Thyroid gland (tissue), 4 donors: ENCODE data around the gene SETD3.

Experiments used
- CTCF ChIP-seq, 6 experiments: fragments of 200-600 bp in 3 of 6; fragments of 450-650 bp in 3 of 6; sonication (generic) in 3 of 6; IDR thresholded peaks; one replicate each; pipeline ENCODE4 v1.5.1; 2016 to 2019; ENCODE audit warnings: antibody characterized with exemption in 6 of 6, mild to moderate bottlenecking in 2 of 6, inconsistent platforms in 1 of 6, moderate library complexity in 1 of 6
- POLR2A ChIP-seq, 2 donors: fragments of 450-650 bp; IDR thresholded peaks; one replicate each; pipeline ENCODE4 v1.6.1; 2017; ENCODE audit warnings: antibody characterized with exemption in 2 of 2, mild to moderate bottlenecking in 2 of 2, moderate library complexity in 1 of 2

GRCh38 chr14:99356031-99356608 lies 124.5 kb downstream of the SETD3 start:
- TF ChIP-seq CTCF (IDR thresholded peaks at IDR 0.05) (no peak), POLR2A (IDR thresholded peaks at IDR 0.05) (no peak)
